B cell (primary cell): ENCODE measurements around the gene PLSCR5.

Source experiments
- CTCF ChIP-seq: fragments of 200-600 bp; IDR thresholded peaks from one replicate; pipeline ENCODE4 v1.8.0; 2022; ENCODE audit warnings: antibody characterized with exemption, mild to moderate bottlenecking
- EZH2 ChIP-seq: IDR thresholded peaks from 2 replicates; pipeline ENCODE4 v1.6.1; 2012; ENCODE audit warnings: borderline replicate concordance, low read depth, mild to moderate bottlenecking, moderate library complexity, low read length; ENCODE audit not compliant: insufficient read depth, poor library complexity, severe bottlenecking

DNA sequence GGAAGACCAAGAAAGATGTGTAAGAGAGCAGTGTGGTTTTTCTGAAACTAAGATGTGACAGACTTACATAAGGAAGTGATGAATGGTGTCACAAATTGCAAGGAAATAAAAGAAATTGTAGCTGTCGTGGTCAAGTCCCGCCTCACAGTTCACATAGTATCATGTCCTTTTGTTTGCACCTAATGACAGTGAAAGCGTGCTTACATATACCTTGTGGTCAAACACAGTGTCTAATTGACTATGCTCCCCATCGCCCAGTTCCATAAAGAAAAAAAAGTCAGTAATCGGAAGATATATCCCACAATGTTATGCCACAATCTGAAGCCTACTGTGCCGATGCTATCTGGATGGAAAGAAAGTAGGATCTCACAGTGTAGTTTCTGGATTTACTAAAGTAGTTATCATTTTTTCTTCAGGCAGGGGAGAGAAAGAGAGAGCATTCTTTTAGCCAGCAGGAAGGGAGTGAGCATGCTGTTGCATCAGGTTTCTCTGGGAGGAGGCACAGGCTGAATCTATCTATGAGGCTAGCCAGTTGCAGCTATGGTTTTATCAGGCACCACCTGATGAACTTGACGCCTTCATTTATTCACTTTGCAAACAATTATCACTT, 50.9 kb downstream of the PLSCR5 start:
- TF ChIP-seq EZH2, result no peak
- no peak for TF ChIP-seq CTCF
